ENCODE measurements around the gene GPR18. TPM values are rescaled to one million over a fixed set of nuclear protein-coding genes. Genes with fewer than 3 reads are reported as not detected.
A peak's percentile ranks its signal among the peaks of the same experiment; 100 is the strongest.

Gene GPR18
- total and polyA plus RNA-seq, 4 donors, result 0.21 to 1.3 (median 0.42) TPM

DNA sequence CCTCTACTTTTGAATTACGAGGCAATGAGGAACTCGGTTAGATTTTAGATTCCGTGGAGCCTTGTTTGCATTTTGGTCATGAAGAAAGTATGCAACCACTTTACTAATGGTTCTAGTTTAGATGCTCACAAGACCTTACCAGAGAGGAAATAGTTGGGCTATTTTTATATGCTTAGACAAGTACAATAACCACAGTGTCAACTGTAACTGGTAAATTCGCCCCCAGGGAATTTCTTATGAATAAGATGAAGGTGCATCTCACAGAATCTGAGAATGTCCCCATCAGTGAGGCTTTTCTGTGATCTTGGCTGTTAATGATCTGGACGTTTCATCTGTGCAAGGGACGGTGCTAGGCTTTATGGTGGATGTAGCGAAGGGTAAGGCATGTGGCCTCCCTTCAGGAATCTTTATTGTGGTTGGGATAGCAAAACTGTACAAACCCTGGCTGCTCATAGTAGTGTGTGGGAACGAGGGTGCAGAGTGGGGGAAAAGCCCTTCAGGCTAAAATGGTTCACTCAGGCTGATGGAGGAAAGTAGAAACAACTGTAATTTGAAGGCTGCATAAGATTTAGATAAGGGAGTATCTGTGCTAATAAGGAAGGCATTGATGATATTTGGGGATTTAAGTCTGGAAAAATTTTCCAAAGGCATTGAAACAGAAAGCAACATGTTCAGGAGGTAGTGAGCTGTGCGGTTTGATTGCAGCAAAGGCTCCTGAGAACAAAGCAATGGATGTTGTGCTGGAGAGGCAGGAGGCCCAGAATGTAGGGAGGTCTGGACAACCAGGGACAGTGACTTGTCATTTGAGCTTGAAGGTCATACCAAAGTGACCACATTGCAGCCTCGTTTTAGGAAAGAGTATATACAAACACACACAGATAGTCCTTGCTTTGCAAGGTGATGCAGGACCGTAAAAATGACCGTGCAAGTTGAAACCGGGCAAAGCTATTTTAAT, 29.2 kb downstream of the GPR18 start:
- DNase-seq, result no peak
- Histone ChIP-seq H3K4me3 (no peak overlapping the region), H3K9ac (ENCODE audit: insufficient read depth in 1 of 2, low read length in 2 of 2) (no peak overlapping the region), H3K4me1 (ENCODE audit: control insufficient read depth in 5 of 5, insufficient read depth in 5 of 5, low read length in 5 of 5) (peaks cover 0 to 35% (median 3%) of the 10 kb centered on the region in 5 donors), H3K36me3 (ENCODE audit: control insufficient read depth in 4 of 4, insufficient read depth in 4 of 4, low read length in 4 of 4) (peaks cover 0 to 5% (median 1%) of the 10 kb centered on the region in 4 donors), H3K27ac (ENCODE audit: low read depth in 1 of 2, low read length in 1 of 2) (peak overlapping the region in 1 of 2 donors; percentile 28), H3K27me3 (ENCODE audit: control insufficient read depth in 3 of 3, insufficient read depth in 3 of 3, low read length in 2 of 3) (no peaks in the 10 kb centered on the region), H3K9me3 (ENCODE audit: control insufficient read depth in 4 of 4, insufficient read depth in 3 of 4, low read length in 3 of 4) (no peaks in the 10 kb centered on the region)
- TF ChIP-seq, protein P1, sequence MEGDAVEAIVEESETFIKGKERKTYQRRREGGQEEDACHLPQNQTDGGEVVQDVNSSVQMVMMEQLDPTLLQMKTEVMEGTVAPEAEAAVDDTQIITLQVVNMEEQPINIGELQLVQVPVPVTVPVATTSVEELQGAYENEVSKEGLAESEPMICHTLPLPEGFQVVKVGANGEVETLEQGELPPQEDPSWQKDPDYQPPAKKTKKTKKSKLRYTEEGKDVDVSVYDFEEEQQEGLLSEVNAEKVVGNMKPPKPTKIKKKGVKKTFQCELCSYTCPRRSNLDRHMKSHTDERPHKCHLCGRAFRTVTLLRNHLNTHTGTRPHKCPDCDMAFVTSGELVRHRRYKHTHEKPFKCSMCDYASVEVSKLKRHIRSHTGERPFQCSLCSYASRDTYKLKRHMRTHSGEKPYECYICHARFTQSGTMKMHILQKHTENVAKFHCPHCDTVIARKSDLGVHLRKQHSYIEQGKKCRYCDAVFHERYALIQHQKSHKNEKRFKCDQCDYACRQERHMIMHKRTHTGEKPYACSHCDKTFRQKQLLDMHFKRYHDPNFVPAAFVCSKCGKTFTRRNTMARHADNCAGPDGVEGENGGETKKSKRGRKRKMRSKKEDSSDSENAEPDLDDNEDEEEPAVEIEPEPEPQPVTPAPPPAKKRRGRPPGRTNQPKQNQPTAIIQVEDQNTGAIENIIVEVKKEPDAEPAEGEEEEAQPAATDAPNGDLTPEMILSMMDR (IDR thresholded peaks at IDR 0.05; ENCODE audit: control extremely low read depth, extremely low read depth), result no peak
- WGBS, 2 donors, result 39 to 57% methylated on average over 13 of the region's 13 CpGs
- ATAC-seq (ENCODE audit: insufficient read depth, low FRiP score), result no peak

DNA sequence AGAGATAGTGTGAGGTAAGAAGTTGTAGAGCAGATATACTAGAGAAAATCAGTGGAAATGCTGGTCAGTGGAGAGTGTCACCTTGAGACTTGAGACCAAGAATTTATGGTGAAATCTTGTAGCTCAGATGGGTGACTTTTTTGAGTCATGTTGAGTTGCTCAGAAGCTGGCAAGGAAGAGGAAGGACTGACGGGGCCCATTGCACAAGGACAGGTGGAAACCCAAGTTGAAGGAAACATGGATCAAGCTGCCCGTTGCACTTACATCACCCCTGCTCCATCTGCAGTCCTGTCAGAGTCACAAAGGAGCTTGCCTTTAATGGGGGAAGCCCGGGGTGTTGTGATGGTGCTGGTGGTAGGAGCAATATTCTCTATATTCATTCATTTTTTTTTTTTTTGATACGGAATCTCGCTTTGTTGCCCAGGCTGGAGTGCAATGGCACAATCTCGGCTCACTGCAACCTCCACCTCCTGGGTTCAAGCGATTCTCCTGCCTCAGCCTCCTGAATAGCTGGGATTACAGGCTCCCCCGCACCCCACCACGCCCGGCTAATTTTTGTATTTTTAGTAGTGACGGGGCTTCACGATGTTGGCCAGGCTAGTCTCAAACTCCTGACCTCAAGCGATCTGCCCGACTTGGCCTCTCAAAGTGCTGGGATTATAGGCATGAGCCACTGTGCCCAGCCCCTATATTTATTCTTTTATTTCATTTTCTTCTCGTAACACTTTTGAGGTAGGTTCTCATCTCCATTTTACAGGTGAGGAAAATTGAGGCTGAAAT, 30.1 kb downstream of the GPR18 start:
- no peaks in the 10 kb centered on the region for H3K27me3 ChIP-seq (ENCODE audit: control insufficient read depth in 3 of 3, insufficient read depth in 3 of 3, low read length in 2 of 3)
- 78 to 82% methylated on average over 15 of the region's 15 CpGs for WGBS, 2 donors
- ATAC-seq (ENCODE audit: insufficient read depth, low FRiP score) (no peak), DNase-seq (no peak)
- H3K27ac ChIP-seq (ENCODE audit: low read depth in 1 of 2, low read length in 1 of 2), result no peak overlapping the region
- TF ChIP-seq, protein P1 (IDR thresholded peaks at IDR 0.05; ENCODE audit: control extremely low read depth, extremely low read depth), result no peak
- no peaks in the 10 kb centered on the region for H3K9me3 ChIP-seq (ENCODE audit: control insufficient read depth in 4 of 4, insufficient read depth in 3 of 4, low read length in 3 of 4)
- no peak overlapping the region for H3K9ac ChIP-seq (ENCODE audit: insufficient read depth in 1 of 2, low read length in 2 of 2)
- peaks cover 0 to 5% (median 1%) of the 10 kb centered on the region in 4 donors for H3K36me3 ChIP-seq (ENCODE audit: control insufficient read depth in 4 of 4, insufficient read depth in 4 of 4, low read length in 4 of 4)
- no peak overlapping the region for H3K4me3 ChIP-seq
- peaks cover 0 to 36% (median 3%) of the 10 kb centered on the region in 5 donors for H3K4me1 ChIP-seq (ENCODE audit: control insufficient read depth in 5 of 5, insufficient read depth in 5 of 5, low read length in 5 of 5)

DNA sequence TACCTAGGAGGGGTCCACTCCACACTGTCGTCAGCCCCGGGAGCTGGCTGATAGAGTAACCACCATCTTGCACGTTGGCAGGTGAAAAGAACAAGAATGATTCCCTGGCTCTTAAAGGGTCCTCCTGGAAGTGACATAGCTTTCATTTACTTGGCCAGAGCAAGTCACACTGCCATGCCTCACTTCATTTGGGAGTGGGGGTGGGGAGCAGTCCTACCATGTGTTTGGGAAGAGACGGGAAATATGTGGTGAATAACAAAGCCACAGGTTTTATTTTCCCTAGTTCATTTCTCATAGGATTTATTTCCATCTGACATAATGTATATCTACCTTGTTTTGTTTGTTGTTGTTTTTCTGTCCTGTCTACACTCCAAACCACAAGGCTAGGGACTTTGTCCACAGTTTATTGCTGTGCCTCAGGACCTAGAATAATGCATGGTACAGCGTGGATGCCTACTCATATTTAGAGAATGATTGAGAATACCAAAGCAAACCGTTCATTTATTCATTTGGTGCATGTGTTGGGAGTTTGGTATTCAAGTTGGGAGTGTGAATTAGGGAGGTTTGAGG, 30.8 kb downstream of the GPR18 start:
- ATAC-seq (ENCODE audit: insufficient read depth, low FRiP score) (no peak), DNase-seq (no peak)
- TF ChIP-seq, protein P1 (IDR thresholded peaks at IDR 0.05; ENCODE audit: control extremely low read depth, extremely low read depth), result no peak

More for the DNA sequence above, 30.8 kb downstream of the GPR18 start:
- H3K36me3 ChIP-seq (ENCODE audit: control insufficient read depth in 4 of 4, insufficient read depth in 4 of 4, low read length in 4 of 4), result peaks cover 0 to 5% (median 1%) of the 10 kb centered on the region in 4 donors
- H3K4me1 ChIP-seq (ENCODE audit: control insufficient read depth in 5 of 5, insufficient read depth in 5 of 5, low read length in 5 of 5), result peaks cover 0 to 36% (median 3%) of the 10 kb centered on the region in 5 donors
- no peaks in the 10 kb centered on the region for H3K9me3 ChIP-seq (ENCODE audit: control insufficient read depth in 4 of 4, insufficient read depth in 3 of 4, low read length in 3 of 4)
- no peaks in the 10 kb centered on the region for H3K27me3 ChIP-seq (ENCODE audit: control insufficient read depth in 3 of 3, insufficient read depth in 3 of 3, low read length in 2 of 3)
- H3K4me3 ChIP-seq, result no peak overlapping the region
- no peak overlapping the region for H3K27ac ChIP-seq (ENCODE audit: low read depth in 1 of 2, low read length in 1 of 2)
- 89 to 92% methylated on average over 6 of the region's 6 CpGs for WGBS, 2 donors
- H3K9ac ChIP-seq (ENCODE audit: insufficient read depth in 1 of 2, low read length in 2 of 2), result no peak overlapping the region
